Right lobe of liver (tissue), 6 donors: Measurements from ENCODE around the gene CEBPZOS. TPM values are rescaled to one million over a fixed set of nuclear protein-coding genes. Genes with fewer than 3 reads are reported as not detected.

Experiments used
- ATAC-seq, 4 donors: fragments of 200-7000 bp; cut with Tn5 transposase; one replicate each; pipeline ENCODE4 v1.9.1; 2020; ENCODE audit warnings: mild to moderate bottlenecking in 4 of 4, moderate library complexity in 4 of 4
- DNase-seq, 3 donors: peaks; one replicate each; pipeline ENCODE4 v3.0.0-alpha.2; 2020
- H3K27ac ChIP-seq, 3 donors: fragments of 200-600 bp; one replicate each; pipeline ENCODE4 v1.8.0; 2022
- H3K27me3 ChIP-seq, 2 donors: fragments of 200-600 bp; one replicate each; pipeline ENCODE4 v1.8.0; 2022
- H3K36me3 ChIP-seq, 4 donors: fragments of 200-600 bp; sonication (generic) in 1 of 4; one replicate each; pipeline versions ENCODE4 v1.5.1 to v1.8.0; 2017 to 2022; ENCODE audit warnings: control low read depth in 1 of 4
- H3K4me1 ChIP-seq, 4 donors: fragments of 200-600 bp; sonication (generic) in 1 of 4; one replicate each; pipeline versions ENCODE4 v1.5.1 to v1.8.0; 2017 to 2022; ENCODE audit warnings: control low read depth in 1 of 4
- H3K4me3 ChIP-seq, 3 donors: fragments of 200-600 bp; one replicate each; pipeline ENCODE4 v1.8.0; 2022
- H3K9me3 ChIP-seq, 4 donors: fragments of 200-600 bp; sonication (generic) in 1 of 4; one replicate each; pipeline versions ENCODE4 v1.5.1 to v1.8.0; 2017 to 2022; ENCODE audit warnings: control low read depth in 1 of 4
- POLR2A ChIP-seq: fragments of 450-650 bp; IDR thresholded peaks from one replicate; pipeline ENCODE4 v1.6.1; 2017; ENCODE audit warnings: antibody characterized with exemption, mild to moderate bottlenecking
- WGBS: methylation state at CpG from one replicate; pipeline ENCODE4 v1.1.6; 2018; ENCODE audit warnings: low coverage, low lambda C conversion rate; ENCODE audit not compliant: insufficient coverage; ENCODE audit errors: missing lambda C conversion rate; 5-methylcytosine and 5-hydroxymethylcytosine counted together
- intact Hi-C, 2 donors: fragments of 100-400 bp; cut with DNase I; formaldehyde crosslinking; loops; one replicate each; pipeline versions ENCODE4 v1.11.2 to v1.14.1; 2022
- long read RNA-seq: library from polyadenylated mRNA; unstranded; transcript quantifications from one replicate; pipeline ENCODE4 v2.0.0, GENCODE V29; 2019
- total RNA-seq, 6 experiments: library from RNA; depleted of rRNA in 2 of 6; stranded (reverse); fragments of >200 nt in 2 of 6; fragmentation: NEBNext Ultra II Directional in 3 of 6; extraction: Animal tissue kit (Norgen Biotek cat#: 25700) in 3 of 6; gene quantifications; one replicate each; pipeline versions ENCODE4 v1.1.0 to v1.2.4, GENCODE V29; 2016 to 2023
- TF ChIP-seq, protein P1 (sequence below), 4 donors: fragments of 200-600 bp in 3 of 4; fragments of 450-650 bp in 1 of 4; IDR thresholded peaks; one replicate each; pipeline versions ENCODE4 v1.5.1 to v1.8.0; 2016 to 2022; ENCODE audit warnings: antibody characterized with exemption in 4 of 4, mild to moderate bottlenecking in 2 of 4
- donor health status: DM: no; HTN: yes; CAD: no.
- donor health status: DM: no; HTN: no; CAD: no.
- donor health status: DM: no; HTN: no; CAD: no.
- donor health status: DM: no; HTN: yes; CAD: no.
- donor health status: DM: no; HTN: yes; CAD: no.

The CEBPZOS gene
- total RNA-seq = 10 to 100 TPM; 10.7 to 26.6 (median 18.1) TPM
- long read RNA-seq, partial matches to known transcripts = 1 of 10 reads
- long read RNA-seq, other reads (novel, unspliced or antisense) = 4 of 10 reads

DNA sequence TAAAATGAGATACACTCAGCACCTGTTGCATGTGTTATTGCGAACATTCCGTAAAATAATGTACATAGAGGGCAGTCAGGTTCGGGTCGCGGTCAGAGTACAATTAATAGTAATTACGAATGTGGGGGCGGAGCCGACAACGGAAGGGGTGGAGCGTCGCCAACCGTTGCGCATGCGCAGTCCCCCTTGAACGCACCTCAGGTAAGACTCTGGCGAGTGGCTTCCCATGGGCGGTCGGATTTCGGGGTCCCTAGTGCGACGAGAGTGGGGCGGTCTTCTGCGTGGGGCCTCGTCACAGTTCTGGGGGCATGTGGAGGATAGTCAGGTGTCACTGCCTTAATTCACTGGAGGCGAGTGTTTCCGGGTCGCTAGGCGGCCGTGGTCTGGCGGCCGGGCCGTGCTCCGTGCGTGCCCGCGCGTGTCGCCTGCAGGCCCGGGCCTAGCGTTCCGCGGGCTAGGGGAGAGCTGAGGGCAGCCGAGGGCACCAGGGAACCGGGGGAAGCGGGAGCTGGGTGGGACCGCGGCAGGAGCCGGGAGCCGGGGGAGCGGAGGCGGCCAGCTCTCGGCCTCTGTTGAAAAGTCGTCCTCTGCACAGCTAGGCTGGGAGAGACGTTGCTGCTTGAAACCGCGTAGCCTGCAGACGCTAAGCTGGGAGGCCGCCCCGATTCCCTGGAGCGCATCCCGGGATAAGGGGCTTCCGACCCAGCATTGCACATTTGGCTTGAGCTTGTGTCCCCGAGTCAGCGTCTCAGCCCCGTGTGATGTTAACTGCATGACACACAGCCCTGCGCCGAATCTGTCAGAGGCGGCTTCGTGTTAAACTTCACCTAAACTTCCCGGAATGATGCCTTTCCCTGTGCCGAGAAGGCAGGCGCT, at the start of gene CEBPZOS:
Gene CEBPZOS (plus strand): TSS at position 177 of the 876 bp plus-strand sequence. CDS start 3,209 bp downstream, outside the sequence.
- no peaks in the 10 kb centered on the region for H3K9me3 ChIP-seq
- intact Hi-C loops = no loop called here
- DNase-seq (peak; percentile 89), ATAC-seq (peak; percentile 92 to 94 (median 92))
- H3K4me1 ChIP-seq = peaks cover 0 to 9% (median 4%) of the 10 kb centered on the region in 4 donors
- peak within 1 kb of the TSS; percentile 74 to 91 (median 89) for H3K4me3 ChIP-seq
- peaks cover 0 to 13% (median 0%) of the 10 kb centered on the region in 4 donors for H3K36me3 ChIP-seq
- under 1% methylated on average over 20 of the region's 72 CpGs for WGBS
- H3K27me3 ChIP-seq = no peaks in the 10 kb centered on the region
- TF ChIP-seq POLR2A = peak; percentile 80
- TF ChIP-seq, protein P1, sequence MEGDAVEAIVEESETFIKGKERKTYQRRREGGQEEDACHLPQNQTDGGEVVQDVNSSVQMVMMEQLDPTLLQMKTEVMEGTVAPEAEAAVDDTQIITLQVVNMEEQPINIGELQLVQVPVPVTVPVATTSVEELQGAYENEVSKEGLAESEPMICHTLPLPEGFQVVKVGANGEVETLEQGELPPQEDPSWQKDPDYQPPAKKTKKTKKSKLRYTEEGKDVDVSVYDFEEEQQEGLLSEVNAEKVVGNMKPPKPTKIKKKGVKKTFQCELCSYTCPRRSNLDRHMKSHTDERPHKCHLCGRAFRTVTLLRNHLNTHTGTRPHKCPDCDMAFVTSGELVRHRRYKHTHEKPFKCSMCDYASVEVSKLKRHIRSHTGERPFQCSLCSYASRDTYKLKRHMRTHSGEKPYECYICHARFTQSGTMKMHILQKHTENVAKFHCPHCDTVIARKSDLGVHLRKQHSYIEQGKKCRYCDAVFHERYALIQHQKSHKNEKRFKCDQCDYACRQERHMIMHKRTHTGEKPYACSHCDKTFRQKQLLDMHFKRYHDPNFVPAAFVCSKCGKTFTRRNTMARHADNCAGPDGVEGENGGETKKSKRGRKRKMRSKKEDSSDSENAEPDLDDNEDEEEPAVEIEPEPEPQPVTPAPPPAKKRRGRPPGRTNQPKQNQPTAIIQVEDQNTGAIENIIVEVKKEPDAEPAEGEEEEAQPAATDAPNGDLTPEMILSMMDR (IDR thresholded peaks at IDR 0.05) = no peak
- H3K27ac ChIP-seq = peak within 1 kb of the TSS; percentile 78 to 91 (median 83)

DNA sequence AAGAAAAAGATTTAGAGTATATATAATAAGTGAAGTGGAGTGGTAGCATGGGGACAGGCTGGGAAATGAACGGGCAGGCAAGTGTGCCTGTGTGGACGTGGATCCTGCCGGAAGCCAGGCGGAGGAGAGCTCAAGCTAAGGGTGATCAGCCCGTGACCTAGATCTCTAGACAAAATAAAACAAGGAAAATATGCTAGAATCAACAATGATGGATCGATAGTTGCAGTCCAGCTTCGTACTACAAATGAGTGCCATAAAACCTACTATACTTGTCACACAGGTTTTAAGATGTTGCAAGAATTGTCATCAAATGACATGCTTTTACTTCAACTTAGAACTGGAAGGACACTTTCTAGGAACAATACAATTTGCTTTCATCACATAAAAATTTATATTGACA, 48.0 kb upstream of the CEBPZOS start:
- peak in 2 of 3 donors; percentile 39 to 51 for DNase-seq
- no peak overlapping the region for H3K27ac ChIP-seq
- intact Hi-C loops = no loop called here
- no peaks in the 10 kb centered on the region for H3K27me3 ChIP-seq
- H3K9me3 ChIP-seq = no peaks in the 10 kb centered on the region
- ATAC-seq = peak; percentile 85 to 94 (median 88)
- no peak overlapping the region for H3K4me3 ChIP-seq
- H3K4me1 ChIP-seq = peaks cover 0 to 6% (median 3%) of the 10 kb centered on the region in 4 donors
- TF ChIP-seq, protein P1 (IDR thresholded peaks at IDR 0.05) = no peak
- no peak for TF ChIP-seq POLR2A
- WGBS = 19% methylated on average over 7 of the region's 7 CpGs
- H3K36me3 ChIP-seq = peaks cover 0 to 38% (median 11%) of the 10 kb centered on the region in 4 donors

DNA sequence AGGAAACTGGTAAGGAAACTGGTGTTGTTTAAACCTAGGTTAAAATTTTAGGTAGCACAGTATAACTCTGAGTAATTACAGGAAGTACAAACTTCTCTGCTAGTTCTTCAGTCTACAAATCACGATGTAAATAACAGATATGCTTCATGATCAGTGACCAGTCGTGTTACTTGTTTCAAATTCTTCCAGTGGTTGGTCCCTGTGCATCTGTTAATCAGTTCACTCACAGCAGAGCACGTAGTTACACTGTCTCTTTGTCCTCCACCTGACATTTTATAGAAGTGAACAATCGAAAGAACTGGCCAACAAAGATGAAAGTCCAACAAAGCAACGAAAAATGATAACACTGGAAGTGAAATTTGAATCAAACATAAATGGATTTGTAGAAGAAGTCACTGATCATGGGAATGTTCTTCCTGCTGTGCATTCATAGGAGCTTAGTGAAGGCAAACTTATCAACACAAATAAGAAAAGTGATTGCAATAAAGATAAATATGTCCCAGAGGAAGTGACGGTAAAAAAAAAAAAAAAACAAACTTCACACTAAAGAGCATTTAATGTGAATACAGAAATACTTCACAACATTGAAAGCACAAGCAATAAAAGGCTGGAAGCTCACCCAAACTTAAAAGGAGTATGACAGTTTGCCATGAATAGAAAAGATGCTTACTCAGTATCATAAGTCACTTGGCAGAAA, 46.5 kb upstream of the CEBPZOS start:
- TF ChIP-seq, protein P1 (IDR thresholded peaks at IDR 0.05) = no peak
- TF ChIP-seq POLR2A = no peak
- 21% methylated on average over 6 of the region's 6 CpGs for WGBS
- H3K9me3 ChIP-seq = no peaks in the 10 kb centered on the region
- DNase-seq (no peak), ATAC-seq (peak in 3 of 4 donors; percentile 20 to 63 (median 31))
- peaks cover 0 to 24% (median 11%) of the 10 kb centered on the region in 4 donors for H3K36me3 ChIP-seq
- H3K27ac ChIP-seq = no peak overlapping the region
- peaks cover 0 to 6% (median 3%) of the 10 kb centered on the region in 4 donors for H3K4me1 ChIP-seq
- intact Hi-C loops = no loop called here
- no peaks in the 10 kb centered on the region for H3K27me3 ChIP-seq
- no peak overlapping the region for H3K4me3 ChIP-seq

DNA sequence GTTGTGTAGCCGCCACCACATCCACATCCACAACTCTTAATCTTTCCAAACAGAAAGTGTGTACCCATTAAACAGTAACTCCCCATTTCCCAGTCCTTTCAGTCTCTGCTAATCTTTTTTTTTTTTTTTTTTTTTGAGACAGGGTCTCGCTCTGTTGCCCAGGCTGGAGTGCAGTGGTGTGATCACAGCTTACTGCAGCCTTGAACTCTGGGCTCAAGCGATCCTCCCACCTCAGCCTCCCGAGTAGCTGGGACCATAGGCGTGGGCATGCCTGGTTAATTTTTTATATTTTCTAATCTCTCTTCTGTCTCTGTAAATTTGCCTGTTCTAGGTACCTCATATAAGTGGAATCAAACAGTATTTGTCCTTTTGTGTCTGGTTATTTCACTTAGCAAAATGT, 43.1 kb upstream of the CEBPZOS start:
- Histone ChIP-seq H3K4me1 (peaks cover 0 to 14% (median 3%) of the 10 kb centered on the region in 4 donors), H3K27ac (no peak overlapping the region), H3K36me3 (no peaks in the 10 kb centered on the region), H3K4me3 (no peak overlapping the region), H3K27me3 (no peaks in the 10 kb centered on the region), H3K9me3 (no peaks in the 10 kb centered on the region)
- ATAC-seq = no peak
- TF ChIP-seq POLR2A = no peak
- TF ChIP-seq, protein P1 (IDR thresholded peaks at IDR 0.05) = no peak
- no peak for DNase-seq
- intact Hi-C loops = no loop called here
- 84% methylated on average over 5 of the region's 5 CpGs for WGBS
